Measurements from ENCODE around the gene PLCD4.

Gene PLCD4

DNA sequence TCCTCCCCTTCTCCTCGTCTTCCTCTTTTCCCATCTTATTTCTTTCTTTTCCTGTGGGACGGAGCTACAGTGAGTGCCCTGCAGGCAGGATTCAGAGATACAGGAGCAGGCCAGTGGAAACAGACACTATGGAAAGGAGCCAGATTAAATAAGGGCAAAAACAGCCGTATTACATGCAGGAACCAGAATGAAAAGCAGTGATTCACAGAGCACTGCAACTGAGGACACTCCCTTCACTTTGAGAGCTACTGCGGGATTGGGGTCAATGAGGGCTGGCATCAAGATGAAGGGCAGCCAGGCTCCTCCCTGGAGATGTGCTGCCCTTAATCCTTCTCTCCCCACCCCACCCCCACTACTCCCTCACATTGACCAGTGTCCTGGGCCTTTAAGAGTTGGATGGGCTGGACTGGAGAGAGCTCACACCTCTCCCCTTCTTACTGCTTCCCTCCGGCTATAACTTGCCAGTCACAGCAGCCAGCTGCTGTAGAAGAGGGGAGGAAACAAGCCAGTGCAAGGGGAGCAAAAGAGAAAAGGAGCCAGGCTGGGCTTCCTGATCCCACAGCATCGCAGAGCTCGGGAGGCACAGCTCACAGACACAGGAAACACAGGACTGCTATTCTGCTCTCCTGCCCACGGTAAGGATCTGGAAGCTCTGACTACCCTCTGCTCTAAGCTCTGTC is at the start of gene PLCD4:
PLCD4 (plus strand) TSS at position 464 of the 680 bp plus-strand sequence. CDS start 7,841 bp downstream, outside the sequence.
- DNase-seq: peak; percentile 66

DNA sequence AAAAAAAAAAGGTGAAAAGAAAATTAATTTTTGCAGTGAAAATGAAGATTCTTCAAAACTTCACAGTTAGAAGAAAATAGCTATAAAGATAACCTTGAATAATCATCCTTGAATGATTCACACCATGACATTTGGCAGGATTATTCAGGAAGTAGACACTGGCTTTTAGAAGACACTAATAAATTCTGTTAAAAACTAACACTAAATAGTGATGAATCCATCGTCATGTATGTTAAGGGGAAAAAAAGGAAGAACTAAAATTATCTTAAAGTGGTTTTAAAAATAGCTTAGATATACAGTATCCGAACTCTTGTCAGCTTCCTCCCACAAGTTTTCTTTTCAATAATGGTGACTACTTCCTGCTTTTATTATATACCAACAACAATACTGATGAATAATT is 49.8 kb upstream of the PLCD4 start:
- no peak for DNase-seq

DNA sequence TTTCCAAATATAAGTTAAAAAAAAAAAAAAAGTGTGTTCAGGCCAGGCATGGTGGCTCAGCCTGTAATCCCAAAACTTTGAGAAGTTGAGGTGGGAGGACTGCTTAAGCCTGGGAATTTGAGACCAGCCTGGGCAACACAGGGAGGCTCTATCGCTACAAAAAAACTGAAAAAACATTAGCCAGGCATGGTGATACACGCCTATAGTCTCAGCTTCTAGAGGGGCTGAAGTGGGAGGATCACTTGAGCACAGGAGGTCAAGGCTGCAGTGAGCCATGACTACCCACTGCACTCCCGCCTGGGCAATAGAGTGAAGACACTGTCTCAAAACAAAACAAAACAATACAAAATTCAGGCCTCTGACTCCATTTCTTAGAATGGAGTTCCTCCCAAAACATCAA is 48.7 kb upstream of the PLCD4 start:
- DNase-seq: no peak

DNA sequence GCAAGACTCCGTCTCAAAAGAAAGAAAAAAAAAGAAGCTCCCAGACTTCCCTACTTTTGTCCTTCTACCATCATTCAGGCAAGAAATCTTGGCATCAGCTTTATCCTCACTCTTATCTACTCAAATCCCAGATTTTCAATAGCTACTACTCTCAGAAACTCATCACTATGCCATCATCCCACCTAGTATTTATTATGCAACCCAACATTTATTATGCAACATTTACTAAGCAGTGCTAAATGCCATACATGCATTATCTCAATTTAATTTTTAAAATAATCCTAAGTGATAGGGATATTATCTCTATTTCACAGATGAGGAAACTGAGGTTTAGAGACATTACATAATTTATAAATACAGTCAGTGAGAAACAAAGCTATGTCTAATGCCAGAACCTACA is 43.6 kb upstream of the PLCD4 start:
- DNase-seq: no peak

DNA sequence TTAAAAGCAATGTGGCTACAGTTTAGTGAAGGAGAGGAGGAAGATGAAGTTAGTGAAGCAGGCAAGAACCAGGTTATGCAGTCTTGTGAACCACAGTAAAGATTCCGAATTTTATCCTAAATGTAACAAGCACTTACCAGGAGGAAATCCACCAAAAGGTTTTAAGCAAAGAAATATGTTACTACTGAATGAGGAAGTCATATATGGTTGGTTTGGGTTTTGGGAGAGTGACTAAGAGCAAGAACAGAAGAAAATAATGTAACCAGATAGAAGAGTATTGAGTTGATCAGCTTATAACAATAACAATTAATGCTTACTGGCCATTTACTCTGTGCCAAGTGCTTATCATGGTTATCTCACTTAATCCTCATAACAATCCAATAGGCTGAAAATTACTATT is 41.4 kb upstream of the PLCD4 start:
- no peak for DNase-seq

DNA sequence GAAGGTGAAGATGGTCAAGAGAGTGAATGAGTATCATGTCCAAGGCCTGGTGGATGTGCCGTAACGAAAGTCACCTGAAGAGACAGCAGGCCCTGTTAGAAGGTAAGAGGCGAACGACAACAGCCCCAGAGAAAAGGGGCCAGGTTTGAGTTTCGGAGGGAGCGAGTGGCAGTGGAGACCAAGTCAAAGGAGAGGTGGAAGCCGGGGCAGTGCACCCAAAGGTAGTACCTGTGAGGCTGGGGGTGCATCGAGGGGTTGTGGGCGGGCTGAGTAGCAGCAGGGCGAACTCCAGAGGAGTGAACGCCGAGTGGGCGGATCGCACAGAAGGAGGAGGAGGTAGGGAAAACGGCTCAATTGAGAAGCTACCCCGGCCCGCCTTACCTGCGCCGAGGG is 39.9 kb upstream of the PLCD4 start:
- DNase-seq: no peak

DNA sequence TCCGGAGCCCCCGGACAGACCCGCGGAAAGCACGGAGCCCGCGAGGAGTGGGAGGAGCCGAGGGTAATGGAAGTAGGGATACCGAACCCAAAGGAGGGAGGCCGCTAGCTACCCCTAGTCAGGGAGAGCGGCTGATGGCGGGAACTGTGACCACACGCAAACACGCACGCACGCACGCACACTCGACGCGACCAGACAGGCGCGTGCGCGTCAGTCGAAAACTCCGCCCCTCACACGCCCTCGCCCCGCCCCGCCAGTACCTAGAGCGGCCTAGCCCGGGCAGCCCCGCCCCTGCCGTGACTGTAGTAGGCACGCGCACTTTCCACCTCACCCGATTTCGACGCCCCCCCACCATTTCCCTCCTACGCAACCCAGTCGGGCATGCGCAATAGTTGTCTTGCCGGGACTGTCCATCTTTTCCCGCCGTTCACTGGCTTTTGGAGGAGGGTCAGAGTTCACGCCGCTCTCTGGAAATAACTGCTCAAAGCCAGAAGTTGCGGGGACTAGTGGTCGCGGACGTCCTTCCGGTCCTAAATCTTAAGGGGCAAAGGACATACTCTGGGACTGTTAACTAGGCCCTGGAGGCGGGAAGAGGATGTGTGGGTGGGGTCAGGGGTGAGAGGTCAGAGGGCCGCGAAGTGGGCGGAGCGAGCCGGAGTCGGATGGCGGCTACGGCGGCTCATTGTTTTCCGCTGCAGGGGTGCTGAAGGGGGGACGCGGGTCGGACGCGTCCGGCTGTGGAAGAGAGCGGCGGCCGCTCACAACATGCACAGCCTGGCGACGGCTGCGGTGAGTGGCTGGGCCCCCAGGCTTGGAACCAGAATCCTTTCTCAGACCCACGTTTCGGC is 39.3 kb upstream of the PLCD4 start, which contains the start of the genes CNOT9 and USP37:
CNOT9 (plus strand) TSS at position 650 of the 848 bp plus-strand sequence; CDS start at position 766, 116 bp downstream.
USP37 (minus strand) TSS at position 162 of the 848 bp plus-strand sequence. CDS start 9,698 bp downstream, outside the sequence.
- DNase-seq: peak; percentile 98

DNA sequence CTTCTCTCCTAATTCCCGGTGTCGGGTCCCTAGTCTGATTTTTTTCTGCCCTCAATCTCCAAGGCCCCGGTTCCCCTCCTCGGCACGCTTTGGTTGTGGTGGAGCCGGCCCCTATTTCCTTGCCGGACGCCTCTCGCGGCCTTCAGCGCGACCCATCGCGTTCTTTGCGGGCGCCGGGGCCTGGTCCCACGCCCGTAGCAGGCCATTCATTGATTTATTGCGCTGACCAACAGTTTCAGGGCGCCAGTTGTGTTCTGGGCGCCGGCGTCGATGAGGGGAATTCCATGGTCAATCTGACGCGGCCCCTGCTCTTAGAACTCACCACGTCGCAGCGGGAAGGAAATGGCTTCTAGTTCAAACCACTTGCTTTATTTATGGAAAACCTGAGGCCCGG is 38.7 kb upstream of the PLCD4 start:
- peak; percentile 36 for DNase-seq

DNA sequence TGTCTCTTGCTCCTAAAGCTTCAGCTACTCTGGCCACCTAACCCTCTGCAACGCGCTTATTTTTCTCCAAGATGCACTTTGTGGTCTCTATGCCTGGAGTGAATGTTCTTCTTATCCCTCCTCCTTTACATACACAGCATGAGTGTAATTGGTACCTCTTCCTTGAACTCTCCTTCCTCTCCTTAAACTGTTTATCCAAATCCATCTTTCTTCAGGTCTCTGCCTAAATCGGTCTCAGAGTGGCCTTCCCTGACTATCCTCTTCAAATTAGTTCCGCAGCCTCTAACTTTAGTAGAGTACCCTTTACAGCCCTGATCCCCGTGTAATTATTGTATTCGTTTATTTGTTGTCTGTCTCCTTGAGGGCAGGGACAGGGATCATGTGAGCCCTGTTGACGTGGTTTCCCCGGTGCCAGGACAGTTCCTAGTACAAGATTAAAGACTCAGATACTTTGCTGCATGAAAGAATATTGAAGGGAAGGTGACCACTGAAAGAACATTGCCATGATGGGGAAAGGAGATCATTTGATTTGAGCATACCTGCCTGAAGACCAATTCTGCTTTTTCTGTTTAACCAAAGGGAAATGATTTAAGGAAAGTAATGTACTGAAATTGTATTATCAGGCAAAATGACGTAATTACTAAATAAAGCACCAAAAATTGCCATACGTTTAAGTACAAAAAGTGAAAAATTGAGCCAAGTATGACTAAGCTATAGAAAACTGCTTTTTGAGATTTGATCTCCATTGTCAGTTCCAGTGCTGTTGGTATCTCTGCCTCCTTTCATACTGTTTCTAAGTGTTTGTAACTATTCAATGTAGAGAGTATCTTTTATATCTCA is 37.8 kb upstream of the PLCD4 start:
- peak; percentile 16 for DNase-seq

DNA sequence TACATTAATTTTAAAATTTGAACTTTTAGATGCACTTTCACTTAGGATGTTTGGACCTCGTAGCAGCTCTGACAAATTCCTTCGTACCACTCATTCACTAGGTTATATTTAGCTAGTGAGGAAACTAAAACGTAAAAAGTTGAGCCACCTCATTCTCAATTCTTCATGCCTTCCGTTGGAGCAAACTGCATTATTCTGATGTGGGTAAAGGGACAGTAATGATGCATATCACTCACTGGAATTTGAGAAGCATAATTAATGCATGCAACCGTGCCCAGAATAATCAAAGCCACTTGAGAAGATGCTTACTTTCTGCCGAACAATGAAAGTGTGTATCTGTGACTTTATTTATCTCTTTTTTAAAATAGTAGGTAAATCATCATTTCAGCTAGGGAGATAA is 36.8 kb upstream of the PLCD4 start:
- DNase-seq: peak; percentile 5

DNA sequence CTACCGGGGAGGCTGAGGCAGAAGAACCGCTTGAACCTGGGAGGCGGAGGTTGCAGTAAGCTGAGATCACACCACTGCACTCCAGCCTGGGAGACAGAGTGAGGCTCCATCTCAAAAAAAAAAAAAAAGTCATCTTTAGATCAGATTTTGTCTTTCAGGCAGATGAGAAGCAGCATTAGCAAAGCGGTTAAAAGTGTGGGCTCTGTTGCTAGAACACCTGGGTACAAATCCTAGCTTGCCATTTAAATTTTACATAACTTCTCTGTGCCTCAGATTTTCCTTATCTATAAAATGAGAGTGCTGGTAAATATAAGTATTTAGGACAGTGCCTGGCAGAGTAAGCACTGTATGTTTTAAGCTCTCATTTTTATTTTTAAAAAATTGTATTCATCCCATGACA is 30.8 kb upstream of the PLCD4 start:
- no peak for DNase-seq

DNA sequence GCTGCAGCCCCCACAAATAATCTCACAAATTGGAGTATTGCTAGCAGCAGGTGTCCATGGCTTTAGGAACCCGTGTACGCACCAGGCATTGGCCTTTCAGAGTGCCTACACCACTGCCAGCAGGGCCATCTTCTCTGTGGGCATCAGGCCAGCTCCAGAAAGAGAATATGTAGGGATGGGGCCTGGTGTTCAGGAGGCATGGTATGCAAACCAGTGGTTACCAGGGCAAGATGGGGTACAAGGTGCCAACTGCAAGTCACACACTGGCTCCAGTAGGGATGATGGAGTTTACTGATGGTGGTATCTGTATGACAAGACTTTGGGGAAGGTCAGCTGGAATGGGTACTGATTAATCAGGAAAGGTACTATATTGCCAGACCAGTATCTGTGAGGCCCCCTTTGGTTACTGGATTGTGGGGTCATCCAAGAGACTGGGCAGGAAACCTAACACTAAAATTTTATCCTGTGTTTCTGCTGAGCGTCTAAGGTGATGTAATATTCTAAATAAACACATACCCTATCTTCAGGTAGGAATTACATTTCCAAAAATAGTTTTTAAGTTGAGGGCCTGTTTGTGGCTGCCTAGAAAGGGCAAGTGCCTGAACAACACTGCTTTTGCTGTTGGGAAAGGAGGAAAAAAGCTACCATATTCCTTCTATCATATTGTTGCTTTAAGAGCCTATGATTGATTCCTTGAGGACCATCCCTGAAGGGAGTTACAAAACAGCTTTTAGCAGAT is 30.0 kb upstream of the PLCD4 start:
- DNase-seq: no peak

DNA sequence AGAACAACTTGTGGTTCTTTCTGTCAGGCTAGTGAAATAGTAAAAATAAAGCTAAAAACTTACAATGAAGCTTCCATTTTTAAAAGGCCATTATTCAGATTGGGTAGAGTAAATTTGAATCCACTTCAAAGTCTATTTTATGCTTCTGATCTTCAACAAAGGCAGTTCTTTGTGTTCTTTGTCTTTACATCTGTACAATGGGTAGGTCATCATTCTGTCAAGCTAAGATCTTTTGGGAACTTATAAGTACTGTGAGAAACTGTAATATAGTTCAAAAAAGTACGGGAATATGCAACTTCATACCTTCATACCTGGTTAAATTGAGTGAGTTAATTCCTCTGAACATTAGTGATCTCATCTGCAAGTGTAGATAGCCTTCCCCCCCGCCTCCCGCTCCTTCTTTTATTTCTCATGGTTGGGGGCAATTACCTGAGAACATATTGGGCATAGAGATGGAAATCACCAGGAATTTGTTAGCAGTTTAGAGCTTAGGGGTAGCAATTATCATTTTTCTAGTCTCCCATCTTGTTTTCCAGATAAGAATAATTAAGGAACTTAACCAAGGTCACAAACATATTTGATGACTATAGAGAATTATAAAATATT is 29.3 kb upstream of the PLCD4 start:
- DNase-seq: no peak

DNA sequence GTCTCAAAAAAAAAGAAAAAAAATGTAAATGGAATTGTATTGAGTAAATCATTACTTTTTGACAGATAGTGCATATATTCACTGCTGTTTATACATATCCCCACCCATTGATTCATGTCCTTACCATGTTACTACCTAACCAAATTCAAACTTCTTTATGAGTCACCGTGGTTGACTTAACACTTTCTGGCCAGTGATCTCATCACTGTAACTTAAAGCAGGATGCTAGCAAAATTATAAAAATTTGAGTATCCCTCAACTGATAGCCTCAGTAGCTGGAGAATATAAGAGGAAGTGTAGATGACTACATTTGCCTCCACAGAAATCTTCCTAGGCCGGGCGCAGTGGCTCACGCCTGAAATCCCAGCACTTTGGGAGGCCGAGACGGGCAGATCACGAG is 25.6 kb upstream of the PLCD4 start:
- peak; percentile 77 for DNase-seq

DNA sequence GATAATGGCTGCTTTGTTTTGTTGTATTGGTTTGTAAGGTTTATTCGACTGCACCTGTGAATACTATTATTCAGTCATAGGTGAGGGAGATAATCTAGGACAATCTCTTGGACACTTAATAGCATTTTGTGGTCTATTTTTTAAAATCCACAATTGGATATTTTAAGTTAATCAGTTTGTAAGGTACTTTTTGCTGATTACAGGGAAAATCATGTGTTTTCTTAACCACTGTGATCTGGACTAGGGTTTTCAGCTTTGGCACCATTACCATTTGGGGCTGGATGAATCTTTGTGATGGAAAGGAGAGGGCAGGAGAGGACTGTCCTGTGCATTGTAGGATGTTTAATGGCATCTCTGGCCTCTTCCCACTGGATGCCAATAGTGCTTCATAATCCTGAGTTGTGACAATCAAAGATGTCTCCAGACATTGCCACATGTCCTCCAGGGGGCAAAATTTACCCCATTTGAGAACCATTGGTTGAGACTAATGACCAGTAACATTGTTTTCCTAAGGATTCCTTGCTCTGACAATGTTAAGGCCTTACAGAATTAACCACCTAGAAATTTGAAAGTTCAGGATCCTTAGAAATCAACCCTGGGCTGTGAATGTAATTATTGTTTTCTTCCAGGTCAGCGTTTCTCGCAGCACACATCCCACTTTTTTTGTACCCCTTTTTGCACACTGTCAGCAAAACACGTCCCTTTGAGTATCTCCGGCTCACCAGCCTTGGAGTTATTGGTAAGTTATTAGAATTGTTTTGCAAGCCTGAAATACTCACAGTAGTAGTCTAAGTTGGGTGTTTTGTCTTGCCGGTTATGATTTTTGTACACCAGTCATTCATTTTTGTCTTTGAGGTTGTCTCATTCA is 23.5 kb upstream of the PLCD4 start:
- no peak for DNase-seq

DNA sequence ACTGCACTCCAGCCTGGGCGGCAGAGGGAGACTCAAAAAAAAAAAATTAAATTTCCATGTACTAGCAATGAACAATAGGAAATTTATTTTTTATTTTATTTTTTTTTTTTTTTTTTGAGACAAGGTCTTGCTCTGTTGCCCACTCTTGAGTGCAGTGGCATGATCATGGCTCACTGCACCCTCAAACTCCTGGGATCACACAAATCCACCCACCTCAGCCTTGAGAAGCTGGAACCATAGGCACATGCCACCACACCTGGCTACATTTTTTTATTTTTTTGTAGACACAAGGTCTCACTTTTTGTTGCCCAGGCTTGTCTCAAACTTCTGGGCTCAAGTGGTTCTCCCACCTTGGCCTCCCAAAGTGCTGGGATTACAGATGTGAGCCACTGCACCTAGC is 22.2 kb upstream of the PLCD4 start:
- no peak for DNase-seq

DNA sequence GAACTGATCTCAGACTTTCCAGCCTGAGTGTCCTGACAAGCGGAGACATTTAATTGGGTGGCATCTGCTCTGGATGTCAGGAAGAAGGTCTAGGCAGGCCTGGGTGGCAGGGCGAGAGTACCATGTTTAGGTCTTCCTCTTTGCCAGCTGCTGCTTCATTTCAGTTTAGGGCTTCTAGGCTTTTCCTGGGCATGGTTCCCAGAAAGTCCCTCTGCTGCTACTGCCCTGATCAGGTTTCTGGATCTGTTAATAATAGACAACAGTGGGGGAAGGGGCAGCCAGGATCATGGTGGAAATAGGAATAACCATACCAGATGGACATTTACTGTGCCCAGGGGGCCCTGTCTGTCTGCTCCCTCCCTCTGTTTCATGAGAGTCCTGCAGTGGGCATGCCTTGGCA is 2.3 kb upstream of the PLCD4 start:
- DNase-seq: peak; percentile 65

DNA sequence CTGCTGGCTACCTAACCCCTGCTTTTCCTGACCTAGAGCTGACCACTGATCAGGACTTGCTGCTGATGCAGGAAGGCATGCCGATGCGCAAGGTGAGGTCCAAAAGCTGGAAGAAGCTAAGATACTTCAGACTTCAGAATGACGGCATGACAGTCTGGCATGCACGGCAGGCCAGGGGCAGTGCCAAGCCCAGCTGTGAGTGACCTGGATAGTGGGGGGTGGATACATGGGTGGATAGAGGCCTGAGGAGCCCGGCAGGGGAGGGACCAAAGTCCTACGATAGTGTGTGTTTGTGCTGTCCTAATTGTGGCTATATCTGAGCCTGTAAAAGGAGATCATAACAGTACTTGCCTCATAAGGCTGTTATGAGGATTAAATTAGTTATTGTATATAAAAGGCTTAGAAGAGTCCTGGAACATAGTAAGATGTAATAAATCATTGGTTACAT is 8.2 kb downstream of the PLCD4 start:
- DNase-seq: no peak

DNA sequence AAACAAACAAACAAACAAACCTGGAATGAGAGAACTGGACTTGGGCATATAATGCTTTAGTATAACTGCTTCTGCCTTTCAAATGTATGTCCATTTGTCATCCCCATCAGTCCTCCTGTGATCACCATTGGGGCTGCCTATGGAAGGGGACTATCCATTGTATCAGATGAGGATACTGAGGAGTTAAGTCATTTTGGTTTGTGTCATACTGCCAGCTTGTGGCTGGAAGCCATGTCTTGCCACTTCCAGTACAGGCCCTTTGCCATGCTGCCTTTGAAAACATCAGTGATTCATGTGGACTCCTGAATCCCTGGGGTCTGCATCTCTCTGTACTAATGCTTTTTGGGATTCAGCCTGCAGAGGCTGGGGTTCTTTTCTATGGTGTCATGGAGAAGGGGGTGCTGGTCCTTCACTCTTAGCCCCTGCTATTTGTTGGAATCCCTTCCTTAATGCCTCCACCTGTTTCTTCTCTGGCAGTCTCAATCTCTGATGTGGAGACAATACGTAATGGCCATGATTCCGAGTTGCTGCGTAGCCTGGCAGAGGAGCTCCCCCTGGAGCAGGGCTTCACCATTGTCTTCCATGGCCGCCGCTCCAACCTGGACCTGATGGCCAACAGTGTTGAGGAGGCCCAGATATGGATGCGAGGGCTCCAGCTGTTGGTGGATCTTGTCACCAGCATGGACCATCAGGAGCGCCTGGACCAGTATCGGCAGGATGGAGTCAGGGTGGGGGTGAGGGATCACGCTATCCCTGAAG is 10.6 kb downstream of the PLCD4 start:
- DNase-seq: no peak

DNA sequence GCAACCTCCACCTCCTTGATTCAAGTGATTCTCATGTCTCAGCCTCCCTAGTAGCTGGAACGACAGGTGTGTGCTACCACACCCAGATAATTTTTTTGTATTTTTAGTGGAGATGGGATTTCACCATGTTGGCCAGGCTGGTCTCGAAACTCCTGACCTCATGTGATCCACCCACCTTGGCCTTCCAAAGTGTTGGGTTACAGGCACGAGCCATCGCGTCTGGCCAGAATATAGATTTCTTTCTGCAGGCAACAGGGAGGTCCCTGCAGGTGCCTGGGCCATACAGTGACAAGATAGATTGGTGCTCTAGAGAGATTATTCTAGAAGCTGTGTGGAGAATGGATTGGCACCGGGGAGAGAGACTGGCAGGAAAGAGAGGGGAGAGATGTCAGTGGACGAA is 13.3 kb downstream of the PLCD4 start:
- no peak for DNase-seq

All from fibroblast of upper back skin (primary cell).